HG03460 (cell line): ENCODE data around the gene PHEX.

Experiments used
- ATAC-seq: cut with Tn5 transposase; IDR thresholded peaks from one replicate; pipeline ENCODE4 v1.9.1; 2021; ENCODE audit not compliant: unreplicated experiment

PHEX gene

GRCh38 chrX:22039541-22039940 lies 7.4 kb downstream of the PHEX start:
- no peak for ATAC-seq

DNA sequence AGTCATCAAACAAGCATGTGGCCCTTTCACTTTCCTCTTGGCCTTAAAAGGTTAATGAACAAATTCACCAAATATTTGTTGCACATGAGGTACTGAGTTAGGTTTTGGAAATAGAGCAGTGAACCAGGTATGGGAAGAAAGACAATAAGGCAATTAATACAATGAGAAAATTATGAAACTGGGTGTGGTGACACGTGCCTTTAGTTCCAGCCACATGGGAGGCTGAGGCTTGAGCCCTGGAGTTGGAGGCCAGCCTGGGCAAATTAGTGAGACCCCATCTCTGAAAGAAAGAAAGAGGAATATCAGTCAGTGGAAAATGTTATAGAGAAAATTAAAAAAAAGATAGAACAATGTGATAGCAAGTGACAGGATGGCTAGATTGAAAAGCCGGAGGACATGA lies 8.1 kb downstream of the PHEX start:
- ATAC-seq = no peak

- ATAC-seq = no peak
Observed at GRCh38 chrX:22041907-22042530, 9.9 kb downstream of the PHEX start.

DNA sequence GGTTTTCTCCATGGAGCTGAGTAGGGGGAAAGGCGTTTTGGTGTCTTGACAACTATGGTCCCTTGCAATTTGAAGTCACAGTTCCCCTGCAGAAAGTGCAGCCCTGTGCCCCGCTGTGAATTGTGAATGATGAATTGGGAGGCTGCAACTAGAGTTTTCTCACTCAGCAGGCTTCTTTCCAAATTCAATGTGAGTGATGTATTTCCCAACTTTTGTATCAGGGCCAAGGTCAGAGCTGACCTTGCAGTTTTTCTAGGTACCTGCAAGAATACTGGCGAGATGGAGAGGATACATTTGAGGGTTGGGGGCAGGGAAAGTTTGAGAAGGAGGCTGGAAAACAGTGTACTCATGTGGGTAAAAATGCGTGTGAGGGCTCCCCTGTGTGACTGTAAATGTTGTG lies 11.7 kb downstream of the PHEX start:
- ATAC-seq = no peak

GRCh38 chrX:22047468-22047867 lies 15.3 kb downstream of the PHEX start:
- ATAC-seq = no peak

GRCh38 chrX:22053481-22053880 lies 21.4 kb downstream of the PHEX start:
- ATAC-seq = no peak

GRCh38 chrX:22056235-22056634 lies 24.1 kb downstream of the PHEX start:
- ATAC-seq = no peak

- no peak for ATAC-seq
Observed at GRCh38 chrX:22057667-22058066, 25.5 kb downstream of the PHEX start.

- no peak for ATAC-seq
Observed at GRCh38 chrX:22059775-22060174, 27.6 kb downstream of the PHEX start.

DNA sequence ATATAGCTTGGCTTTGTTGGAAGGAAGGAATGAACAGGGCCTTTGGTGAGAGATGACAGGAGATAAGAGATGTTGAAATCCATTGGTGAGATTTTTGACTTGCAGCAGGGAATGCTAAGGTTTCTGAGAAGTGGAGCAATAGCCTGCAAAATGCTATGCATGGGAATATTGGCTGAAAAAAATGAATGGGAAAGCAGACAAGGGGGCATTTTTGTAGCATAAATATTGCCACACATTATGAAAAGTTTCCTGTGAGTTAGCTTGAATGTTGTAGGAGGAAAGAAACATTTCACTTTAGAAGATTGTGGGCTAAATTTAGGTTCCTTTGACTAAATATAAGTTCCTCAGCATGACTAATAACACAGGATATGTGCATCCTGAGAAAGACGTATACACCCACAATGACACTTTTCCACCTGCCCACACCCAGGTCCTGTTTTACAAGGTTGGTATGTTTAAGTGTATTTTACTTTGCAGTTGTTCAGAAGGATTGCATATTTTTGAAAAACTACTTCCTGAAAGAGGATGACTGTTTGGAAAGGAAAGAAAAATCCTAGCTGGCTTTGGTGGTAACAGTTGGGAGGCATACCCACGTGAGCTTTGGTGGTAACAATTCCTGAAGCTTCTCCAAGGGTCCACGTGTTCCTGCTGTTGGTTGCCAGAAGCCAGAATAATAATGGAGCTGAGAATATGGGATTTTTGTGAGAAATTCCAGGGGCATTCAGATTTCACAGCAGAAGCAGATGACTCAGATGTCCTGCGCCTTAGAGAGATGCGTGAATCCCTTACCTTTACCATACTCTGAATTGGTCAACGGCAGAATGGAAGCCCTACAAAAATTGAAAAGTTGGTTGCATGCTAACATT lies 28.5 kb downstream of the PHEX start:
- ATAC-seq = peak; percentile 62

GRCh38 chrX:22063284-22063683 lies 31.2 kb downstream of the PHEX start:
- peak; percentile 82 for ATAC-seq

GRCh38 chrX:22069586-22069985 lies 37.5 kb downstream of the PHEX start:
- ATAC-seq = no peak

DNA sequence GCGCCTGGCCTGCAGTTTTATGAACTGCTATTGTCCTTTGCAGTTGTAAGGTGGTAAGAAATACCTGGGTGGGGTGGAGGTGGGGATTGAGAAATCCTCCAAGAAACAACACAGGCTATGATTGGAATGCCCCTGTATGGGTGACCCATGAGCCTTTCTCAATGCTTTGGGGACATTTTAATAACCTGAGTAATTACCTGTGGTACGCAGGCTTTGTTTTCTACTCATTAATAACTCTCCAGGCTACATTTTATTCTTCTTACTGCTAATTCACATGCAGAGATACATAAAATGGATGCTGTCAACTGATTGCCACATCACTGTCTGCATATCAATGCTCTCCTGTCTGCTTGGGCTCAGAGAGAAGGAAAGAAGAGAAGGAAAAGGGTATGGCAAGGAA lies 41.8 kb downstream of the PHEX start:
- ATAC-seq = no peak

GRCh38 chrX:22078117-22078516 lies 46.0 kb downstream of the PHEX start:
- no peak for ATAC-seq

GRCh38 chrX:22081475-22082092 lies 49.5 kb downstream of the PHEX start:
- no peak for ATAC-seq

DNA sequence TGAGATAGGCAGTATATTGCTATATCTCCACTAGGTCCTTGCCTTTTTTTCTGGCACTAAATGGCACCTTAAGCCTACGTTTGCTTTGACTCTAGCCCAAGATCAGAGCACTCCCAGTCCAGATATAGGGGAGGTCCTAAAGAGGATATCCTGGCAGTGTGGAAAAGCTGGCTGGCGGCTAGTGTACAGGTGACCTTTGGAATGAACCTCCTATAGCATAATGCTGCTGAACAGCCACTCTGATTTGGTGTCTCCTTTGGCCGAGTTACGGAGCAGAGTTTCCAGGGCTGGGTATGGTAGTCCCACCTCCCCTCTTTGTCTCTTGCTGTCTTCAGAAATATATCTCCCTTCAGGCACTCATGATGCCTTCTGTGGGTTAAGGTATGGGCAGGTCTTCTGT lies 53.9 kb downstream of the PHEX start:
- ATAC-seq = no peak

GRCh38 chrX:22087011-22087557 lies 55.0 kb downstream of the PHEX start:
- no peak for ATAC-seq

GRCh38 chrX:22088326-22088725 lies 56.2 kb downstream of the PHEX start:
- no peak for ATAC-seq

- ATAC-seq = no peak
Observed at GRCh38 chrX:22090181-22090580, 58.1 kb downstream of the PHEX start.

DNA sequence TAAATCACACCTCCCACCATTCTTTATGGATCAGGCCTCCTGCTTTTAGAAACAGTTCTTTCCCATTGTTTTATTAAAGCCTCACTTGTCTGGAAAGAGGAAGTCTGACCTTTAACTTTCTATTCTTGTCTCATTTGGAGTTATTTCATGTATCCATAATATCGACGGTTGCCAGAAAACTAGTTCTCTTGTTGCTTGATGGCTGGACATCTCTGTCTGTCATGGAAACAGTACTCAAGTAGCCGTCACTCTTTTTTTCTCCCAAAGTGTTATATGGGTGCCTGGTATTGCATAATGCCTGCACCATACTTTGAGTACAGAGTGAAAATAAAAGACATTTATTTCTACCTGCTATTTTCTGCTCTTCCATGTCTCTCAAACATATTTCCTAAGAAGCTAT lies 61.4 kb downstream of the PHEX start:
- no peak for ATAC-seq

GRCh38 chrX:22095286-22095685 lies 63.2 kb downstream of the PHEX start:
- ATAC-seq = no peak

- no peak for ATAC-seq
Observed at GRCh38 chrX:22095856-22096255, 63.7 kb downstream of the PHEX start.
